Prostate gland (tissue), 2 donors: ENCODE measurements around the gene PIM3.

ENCODE experiments used
- CTCF ChIP-seq, 4 experiments: fragments of 200-600 bp in 2 of 4; fragments of 450-650 bp in 2 of 4; sonication (generic) in 2 of 4; IDR thresholded peaks; 1 replicate in 3 of 4; 2 replicates in 1 of 4; pipeline ENCODE4 v1.5.1; 2016 to 2019; ENCODE audit warnings: antibody characterized with exemption in 4 of 4, mild to moderate bottlenecking in 2 of 4, moderate library complexity in 2 of 4
- POLR2A ChIP-seq: fragments of 450-650 bp; IDR thresholded peaks from one replicate; pipeline ENCODE4 v1.6.1; 2016; ENCODE audit warnings: antibody characterized with exemption, mild to moderate bottlenecking

GRCh38 chr22:49956914-49957825 lies 3.4 kb upstream of the PIM3 start:
- no peak for TF ChIP-seq POLR2A
- TF ChIP-seq CTCF (IDR thresholded peaks at IDR 0.05): no peak
